Right cardiac atrium (tissue), 5 donors: ENCODE data around the gene TFAP2D. TPM values are rescaled to one million over a fixed set of nuclear protein-coding genes. Genes with fewer than 3 reads are reported as not detected.

Source experiments
- ATAC-seq, 2 donors: fragments of 200-7000 bp; cut with Tn5 transposase; one replicate each; pipeline versions ENCODE4 v1.8.0 to v1.9.1; 2020; ENCODE audit warnings: moderate library complexity in 2 of 2, mild to moderate bottlenecking in 1 of 2
- DNase-seq, 3 donors: peaks; one replicate each; pipeline ENCODE4 v3.0.0-alpha.2; 2020
- H3K27ac ChIP-seq: one replicate; pipeline ENCODE4 v1.5.1; 2013; ENCODE audit warnings: mild to moderate bottlenecking, low read length, control low read depth, moderate library complexity
- H3K27me3 ChIP-seq: one replicate; pipeline ENCODE4 v1.6.1; 2013; ENCODE audit not compliant: control insufficient read depth, insufficient read depth
- H3K4me1 ChIP-seq: one replicate; pipeline ENCODE4 v1.6.1; 2013; ENCODE audit warnings: low read length; ENCODE audit not compliant: control insufficient read depth, insufficient read depth
- H3K4me3 ChIP-seq: one replicate; pipeline ENCODE4 v1.5.1; 2013; ENCODE audit warnings: low read length, control low read depth
- H3K9me3 ChIP-seq: one replicate; pipeline ENCODE4 v1.6.1; 2013; ENCODE audit warnings: low read length; ENCODE audit not compliant: control insufficient read depth
- WGBS: extraction: QIAGEN DNeasy Blood & Tissue Kit; methylation state at CpG from one replicate; pipeline ENCODE4 v1.1.7; 2013; 5-methylcytosine and 5-hydroxymethylcytosine counted together
- intact Hi-C, 4 donors: fragments of 100-400 bp; cut with DNase I; formaldehyde crosslinking; loops; one replicate each; pipeline versions ENCODE4 v1.11.0 to v1.14.0; 2022 to 2023
- polyA plus RNA-seq: library from polyadenylated mRNA; stranded (reverse); fragments of 200-250 nt; gene quantifications from one replicate; pipeline ENCODE4 v1.2.3, GENCODE V29; 2013
- total RNA-seq, 4 donors: library from RNA; stranded (reverse); fragmentation: NEBNext Ultra II Directional; extraction: Animal tissue kit (Norgen Biotek cat#: 25700); gene quantifications; one replicate each; pipeline ENCODE4 v1.2.1, GENCODE V29; 2021
- donor health status: healthy with polysubstance abuse.
- donor health status: DM: no; HTN: yes; CAD: no.
- donor health status: DM: no; HTN: no; CAD: no.
- donor health status: DM: no; HTN: yes; CAD: no; lungs with severe emphysema.
- donor health status: DM: yes; HTN: yes; CAD: no.

The TFAP2D gene
- total and polyA plus RNA-seq, 5 donors: not detected

- Histone ChIP-seq H3K9me3 (no peaks in the 10 kb centered on the region), H3K4me1 (no peaks in the 10 kb centered on the region), H3K27me3 (no peaks in the 10 kb centered on the region), H3K4me3 (no peak overlapping the region), H3K27ac (no peak overlapping the region)
- WGBS: 53% methylated on average over 1 of the region's 1 CpG
- intact Hi-C loops: no loop called here
- DNase-seq: no peak
- ATAC-seq: no peak
Observed at GRCh38 chr6:50792771-50793170, 79.4 kb downstream of the TFAP2D start.

DNA sequence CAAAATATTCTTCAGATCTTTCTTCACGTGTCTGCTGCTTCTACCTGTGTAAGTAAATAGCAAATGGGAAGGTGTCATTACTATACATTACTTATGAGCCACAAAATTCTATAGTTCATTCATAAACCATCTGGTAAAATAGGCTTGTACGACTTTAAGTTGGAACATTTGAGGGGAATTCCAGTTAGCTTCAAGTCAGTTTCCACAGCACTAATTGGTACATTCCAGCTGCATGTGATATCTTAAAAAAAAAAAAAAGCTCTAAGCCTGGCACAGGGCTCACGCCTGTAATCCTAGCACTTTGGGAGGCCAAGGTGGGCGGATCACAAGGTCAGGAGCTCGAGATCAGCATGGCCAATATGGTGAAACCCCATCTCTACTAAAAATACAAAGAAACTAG lies 82.2 kb downstream of the TFAP2D start:
- intact Hi-C loops: no loop called here
- Histone ChIP-seq H3K27me3 (no peaks in the 10 kb centered on the region), H3K4me1 (no peaks in the 10 kb centered on the region), H3K4me3 (no peak overlapping the region), H3K27ac (no peak overlapping the region), H3K9me3 (no peaks in the 10 kb centered on the region)
- 50% methylated on average over 5 of the region's 5 CpGs for WGBS
- no peak for DNase-seq
- no peak for ATAC-seq

- Histone ChIP-seq H3K4me3 (no peak overlapping the region), H3K27ac (no peak overlapping the region), H3K9me3 (no peaks in the 10 kb centered on the region), H3K27me3 (no peaks in the 10 kb centered on the region), H3K4me1 (no peaks in the 10 kb centered on the region)
- DNase-seq (no peak), ATAC-seq (no peak)
- intact Hi-C loops: no loop called here
Observed at GRCh38 chr6:50804283-50804682, 91.0 kb downstream of the TFAP2D start.

DNA sequence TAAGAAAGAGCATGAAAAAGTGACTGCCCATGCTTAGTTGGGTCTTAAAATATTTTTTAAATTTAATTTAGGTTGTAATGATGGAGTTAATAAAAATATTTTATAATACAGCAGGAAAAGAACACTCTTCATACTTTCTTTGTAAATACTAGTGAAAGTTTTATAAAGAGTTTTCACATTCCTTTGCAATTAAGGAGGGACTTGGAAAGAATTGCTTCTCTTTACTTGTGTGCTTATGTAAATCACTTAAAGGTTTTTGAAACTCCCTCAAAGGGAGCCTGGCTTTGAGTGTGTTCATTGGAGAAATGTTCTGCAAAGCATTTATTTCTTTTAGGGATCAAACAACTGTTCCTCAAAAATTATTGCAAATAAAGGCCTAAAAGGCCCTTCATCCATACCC lies 93.7 kb downstream of the TFAP2D start:
- no peaks in the 10 kb centered on the region for H3K27me3 ChIP-seq
- no peak overlapping the region for H3K4me3 ChIP-seq
- H3K9me3 ChIP-seq: no peaks in the 10 kb centered on the region
- DNase-seq (no peak), ATAC-seq (no peak)
- intact Hi-C loops: no loop called here
- H3K27ac ChIP-seq: no peak overlapping the region
- H3K4me1 ChIP-seq: no peaks in the 10 kb centered on the region

GRCh38 chr6:50815436-50816114 lies 102.2 kb downstream of the TFAP2D start:
- DNase-seq: no peak
- intact Hi-C loops: loop anchor here (5.0 to 10.0 kb wide), 4 partner anchors 1147 to 1209 kb away; no protein-coding TSS in a partner anchor

GRCh38 chr6:50816115-50816675 lies 102.9 kb downstream of the TFAP2D start:
- intact Hi-C loops: loop anchor here (5.0 to 10.0 kb wide), 4 partner anchors 1146 to 1209 kb away; no protein-coding TSS in a partner anchor
- Histone ChIP-seq H3K4me1 (no peaks in the 10 kb centered on the region), H3K4me3 (peak overlapping the region; percentile 77), H3K27me3 (peaks cover 7% of the 10 kb centered on the region), H3K27ac (no peak overlapping the region), H3K9me3 (no peaks in the 10 kb centered on the region)
- ATAC-seq (peak in 1 of 2 donors; percentile 47), DNase-seq (peak; percentile 54 to 68 (median 58))
- under 1% methylated on average over 14 of the region's 14 CpGs for WGBS

More at GRCh38 chr6:50815436-50816114, 102.2 kb downstream of the TFAP2D start:
- Histone ChIP-seq H3K27ac (no peak overlapping the region), H3K27me3 (peaks cover 7% of the 10 kb centered on the region), H3K9me3 (no peaks in the 10 kb centered on the region), H3K4me3 (peak overlapping the region; percentile 77), H3K4me1 (no peaks in the 10 kb centered on the region)
- WGBS: 7% methylated on average over 16 of the region's 16 CpGs
- no peak for ATAC-seq

DNA sequence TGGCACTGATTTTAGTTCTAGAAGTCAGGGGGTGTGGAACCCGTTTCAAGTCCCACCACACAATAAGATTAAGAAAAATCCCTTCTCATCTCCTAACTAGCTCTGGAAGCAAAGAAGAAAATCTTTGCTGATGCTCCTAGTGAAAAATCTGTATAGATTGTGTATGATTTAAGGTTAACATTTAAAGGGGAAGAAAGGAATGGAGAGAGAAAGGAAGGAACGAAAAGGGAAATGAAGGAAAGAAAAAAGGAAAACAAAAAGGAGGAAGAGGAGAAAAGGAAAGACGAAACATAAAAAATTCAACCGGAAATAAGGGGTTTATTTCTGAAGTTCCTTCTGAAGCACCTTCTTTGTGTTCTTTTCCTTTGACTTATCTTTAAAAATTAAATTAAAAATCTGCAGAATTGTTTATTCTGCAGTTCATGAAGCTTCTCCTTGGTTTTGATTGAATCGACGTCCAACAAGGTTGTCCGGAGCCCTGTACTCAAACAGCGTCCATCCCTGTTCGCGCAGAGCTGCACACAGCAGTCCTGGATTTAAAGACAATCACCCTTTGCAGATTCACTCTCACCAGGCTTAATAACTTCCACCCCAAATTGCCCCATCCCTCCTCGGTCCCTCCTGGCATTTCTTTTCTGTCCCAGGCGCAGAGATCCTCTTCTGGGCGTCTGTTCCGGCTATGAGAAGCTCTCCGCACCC lies 103.8 kb downstream of the TFAP2D start:
- intact Hi-C loops: loop anchor here (5.0 to 10.0 kb wide), 4 partner anchors 1145 to 1208 kb away; no protein-coding TSS in a partner anchor
- ATAC-seq (no peak), DNase-seq (no peak)
- Histone ChIP-seq H3K9me3 (no peaks in the 10 kb centered on the region), H3K27ac (no peak overlapping the region), H3K27me3 (peaks cover 7% of the 10 kb centered on the region), H3K4me1 (no peaks in the 10 kb centered on the region), H3K4me3 (no peak overlapping the region)
- WGBS: 10% methylated on average over 15 of the region's 15 CpGs

GRCh38 chr6:50817646-50817950 lies 104.3 kb downstream of the TFAP2D start:
- Histone ChIP-seq H3K27me3 (peaks cover 7% of the 10 kb centered on the region), H3K4me3 (no peak overlapping the region), H3K27ac (no peak overlapping the region), H3K9me3 (no peaks in the 10 kb centered on the region), H3K4me1 (no peaks in the 10 kb centered on the region)
- DNase-seq: no peak
- intact Hi-C loops: loop anchor here (5.0 to 10.0 kb wide), 4 partner anchors 1145 to 1207 kb away; no protein-coding TSS in a partner anchor
- 17% methylated on average over 2 of the region's 2 CpGs for WGBS
- ATAC-seq: no peak

GRCh38 chr6:50818020-50818419 lies 104.7 kb downstream of the TFAP2D start:
- DNase-seq (no peak), ATAC-seq (no peak)
- Histone ChIP-seq H3K4me3 (no peak overlapping the region), H3K27me3 (peaks cover 7% of the 10 kb centered on the region), H3K9me3 (no peaks in the 10 kb centered on the region), H3K4me1 (no peaks in the 10 kb centered on the region), H3K27ac (no peak overlapping the region)
- intact Hi-C loops: loop anchor here (5.0 to 10.0 kb wide), 4 partner anchors 1144 to 1207 kb away; no protein-coding TSS in a partner anchor
- WGBS: 9% methylated on average over 6 of the region's 6 CpGs

DNA sequence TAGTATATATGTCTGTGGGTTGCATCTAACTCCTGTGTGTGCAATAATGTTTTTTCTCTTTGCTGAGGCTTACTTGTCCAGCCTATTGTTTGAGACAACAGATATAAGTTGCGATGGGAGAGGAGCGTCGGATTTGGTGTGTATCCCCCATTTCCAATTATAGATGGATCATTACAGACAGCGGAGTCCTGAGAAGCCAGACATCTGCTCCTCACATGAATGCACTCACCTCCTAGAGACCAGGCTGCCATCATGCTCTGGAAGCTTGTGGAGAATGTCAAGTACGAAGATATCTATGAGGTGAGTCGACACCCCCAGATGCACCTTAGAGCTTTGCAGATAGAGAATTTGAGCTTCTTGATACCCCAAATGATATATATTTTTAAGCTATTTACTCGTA lies 105.3 kb downstream of the TFAP2D start, which contains the start of gene TFAP2B:
TFAP2B (plus strand) TSS at position 199 of the 400 bp plus-strand sequence; CDS start at position 220, 21 bp downstream.
- H3K27ac ChIP-seq: no peak within 1 kb of the TSS
- 6% methylated on average over 7 of the region's 7 CpGs for WGBS
- H3K4me1 ChIP-seq: no peaks in the 10 kb centered on the region
- peak within 1 kb of the TSS; percentile 11 for H3K4me3 ChIP-seq
- ATAC-seq (no peak), DNase-seq (no peak)
- peaks cover 7% of the 10 kb centered on the region for H3K27me3 ChIP-seq
- intact Hi-C loops: loop anchor here (5.0 to 10.0 kb wide), 4 partner anchors 1144 to 1206 kb away; no protein-coding TSS in a partner anchor
- no peaks in the 10 kb centered on the region for H3K9me3 ChIP-seq

DNA sequence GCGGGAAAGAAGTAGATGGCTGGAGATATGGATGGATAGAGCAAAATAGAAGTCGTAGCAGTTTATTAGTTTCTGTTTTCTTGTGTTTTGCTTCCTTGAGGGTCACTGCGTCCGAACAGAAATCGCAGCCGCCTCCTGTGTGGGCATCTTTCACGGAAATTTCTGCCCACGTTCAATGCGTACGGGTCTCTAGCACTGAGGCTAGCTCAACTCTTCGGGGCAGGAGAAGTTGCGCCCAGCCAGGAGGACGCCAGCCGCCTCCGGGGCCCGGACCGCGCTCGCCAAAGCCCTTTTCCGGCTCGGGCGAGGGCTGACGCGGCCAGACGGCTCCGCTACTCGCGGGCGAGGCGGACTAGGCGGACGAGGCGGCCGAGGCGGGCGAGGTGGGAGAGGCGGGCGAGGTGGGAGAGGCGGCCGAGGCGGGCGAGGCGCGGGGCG lies 106.2 kb downstream of the TFAP2D start:
- 1% methylated on average over 45 of the region's 45 CpGs for WGBS
- Histone ChIP-seq H3K9me3 (no peaks in the 10 kb centered on the region), H3K4me3 (peak overlapping the region; percentile 11), H3K27me3 (peaks cover 7% of the 10 kb centered on the region), H3K4me1 (no peaks in the 10 kb centered on the region), H3K27ac (no peak overlapping the region)
- intact Hi-C loops: loop anchor here (5.0 to 10.0 kb wide), 4 partner anchors 1143 to 1205 kb away; no protein-coding TSS in a partner anchor
- ATAC-seq: peak in 1 of 2 donors; percentile 11
- peak in 1 of 3 donors; percentile 47 for DNase-seq
